Thyroid gland (tissue), 4 donors: ENCODE results near the gene RTRAF.

Experiments
- POLR2A ChIP-seq, 2 donors: fragments of 450-650 bp; IDR thresholded peaks; one replicate each; pipeline ENCODE4 v1.6.1; 2017; ENCODE audit warnings: antibody characterized with exemption in 2 of 2, mild to moderate bottlenecking in 2 of 2, moderate library complexity in 1 of 2
- TF ChIP-seq, protein P1 (sequence below), 6 experiments: fragments of 200-600 bp in 3 of 6; fragments of 450-650 bp in 3 of 6; sonication (generic) in 3 of 6; IDR thresholded peaks; one replicate each; pipeline ENCODE4 v1.5.1; 2016 to 2019; ENCODE audit warnings: antibody characterized with exemption in 6 of 6, mild to moderate bottlenecking in 2 of 6, inconsistent platforms in 1 of 6, moderate library complexity in 1 of 6

DNA sequence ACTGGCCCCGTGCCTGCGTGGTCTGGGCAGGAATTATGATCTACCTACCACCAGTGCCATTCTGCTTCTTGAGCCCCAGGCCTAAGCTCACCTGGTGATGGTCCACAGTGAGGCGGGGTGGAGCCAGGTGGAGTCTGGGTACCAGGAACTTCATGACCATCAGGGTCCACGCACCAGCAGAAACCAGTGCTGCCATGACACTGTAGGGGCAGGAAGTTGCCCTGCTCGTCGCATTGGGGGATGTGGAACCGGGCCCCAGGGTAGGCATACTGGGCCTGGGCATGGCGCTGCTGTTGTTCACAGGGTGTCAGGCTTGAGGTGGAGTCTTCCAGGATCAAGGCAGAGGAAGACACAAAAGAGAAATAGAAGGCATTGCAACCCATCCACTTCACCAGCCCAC lies 29.6 kb downstream of the RTRAF start:
- TF ChIP-seq, protein P1, sequence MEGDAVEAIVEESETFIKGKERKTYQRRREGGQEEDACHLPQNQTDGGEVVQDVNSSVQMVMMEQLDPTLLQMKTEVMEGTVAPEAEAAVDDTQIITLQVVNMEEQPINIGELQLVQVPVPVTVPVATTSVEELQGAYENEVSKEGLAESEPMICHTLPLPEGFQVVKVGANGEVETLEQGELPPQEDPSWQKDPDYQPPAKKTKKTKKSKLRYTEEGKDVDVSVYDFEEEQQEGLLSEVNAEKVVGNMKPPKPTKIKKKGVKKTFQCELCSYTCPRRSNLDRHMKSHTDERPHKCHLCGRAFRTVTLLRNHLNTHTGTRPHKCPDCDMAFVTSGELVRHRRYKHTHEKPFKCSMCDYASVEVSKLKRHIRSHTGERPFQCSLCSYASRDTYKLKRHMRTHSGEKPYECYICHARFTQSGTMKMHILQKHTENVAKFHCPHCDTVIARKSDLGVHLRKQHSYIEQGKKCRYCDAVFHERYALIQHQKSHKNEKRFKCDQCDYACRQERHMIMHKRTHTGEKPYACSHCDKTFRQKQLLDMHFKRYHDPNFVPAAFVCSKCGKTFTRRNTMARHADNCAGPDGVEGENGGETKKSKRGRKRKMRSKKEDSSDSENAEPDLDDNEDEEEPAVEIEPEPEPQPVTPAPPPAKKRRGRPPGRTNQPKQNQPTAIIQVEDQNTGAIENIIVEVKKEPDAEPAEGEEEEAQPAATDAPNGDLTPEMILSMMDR (IDR thresholded peaks at IDR 0.05): no peak
- TF ChIP-seq POLR2A (IDR thresholded peaks at IDR 0.05): no peak
